IPS-15b (cell line): Measurements from ENCODE around the gene ACOX2.

Source experiments
- H3K27me3 ChIP-seq: one replicate; pipeline ENCODE4 v1.6.1; 2013; ENCODE audit warnings: low read length; ENCODE audit not compliant: control insufficient read depth, insufficient read depth
- H3K36me3 ChIP-seq: one replicate; pipeline ENCODE4 v1.6.1; 2013; ENCODE audit warnings: low read length; ENCODE audit not compliant: control insufficient read depth, insufficient read depth
- H3K4me1 ChIP-seq: one replicate; pipeline ENCODE4 v1.6.1; 2013; ENCODE audit warnings: mild to moderate bottlenecking, low read length; ENCODE audit not compliant: control insufficient read depth, insufficient read depth
- H3K4me3 ChIP-seq: one replicate; pipeline ENCODE4 v1.5.1; 2013; ENCODE audit warnings: low read depth, low read length
- H3K9ac ChIP-seq: one replicate; pipeline ENCODE4 v1.6.1; 2013; ENCODE audit warnings: low read depth, mild to moderate bottlenecking, low read length
- H3K9me3 ChIP-seq: one replicate; pipeline ENCODE4 v1.6.1; 2013; ENCODE audit warnings: mild to moderate bottlenecking, low read length; ENCODE audit not compliant: control insufficient read depth, insufficient read depth

Gene ACOX2

GRCh38 chr3:58490860-58491501 lies 46.0 kb downstream of the ACOX2 start:
- H3K9ac ChIP-seq: no peak overlapping the region
- H3K36me3 ChIP-seq: no peaks in the 10 kb centered on the region
- H3K27me3 ChIP-seq: peaks cover 13% of the 10 kb centered on the region
- peaks cover 29% of the 10 kb centered on the region for H3K4me1 ChIP-seq
- H3K9me3 ChIP-seq: no peaks in the 10 kb centered on the region
- peak overlapping the region; percentile 67 for H3K4me3 ChIP-seq

GRCh38 chr3:58488967-58489366 lies 48.0 kb downstream of the ACOX2 start:
- Histone ChIP-seq H3K4me1 (peaks cover 14% of the 10 kb centered on the region), H3K9me3 (no peaks in the 10 kb centered on the region), H3K27me3 (peaks cover 13% of the 10 kb centered on the region), H3K9ac (no peak overlapping the region), H3K36me3 (no peaks in the 10 kb centered on the region), H3K4me3 (no peak overlapping the region)

GRCh38 chr3:58487140-58487886 lies 49.7 kb downstream of the ACOX2 start:
- H3K27me3 ChIP-seq: peaks cover 13% of the 10 kb centered on the region
- no peak overlapping the region for H3K9ac ChIP-seq
- peaks cover 2% of the 10 kb centered on the region for H3K4me1 ChIP-seq
- H3K4me3 ChIP-seq: no peak overlapping the region
- H3K9me3 ChIP-seq: no peaks in the 10 kb centered on the region
- H3K36me3 ChIP-seq: no peaks in the 10 kb centered on the region

DNA sequence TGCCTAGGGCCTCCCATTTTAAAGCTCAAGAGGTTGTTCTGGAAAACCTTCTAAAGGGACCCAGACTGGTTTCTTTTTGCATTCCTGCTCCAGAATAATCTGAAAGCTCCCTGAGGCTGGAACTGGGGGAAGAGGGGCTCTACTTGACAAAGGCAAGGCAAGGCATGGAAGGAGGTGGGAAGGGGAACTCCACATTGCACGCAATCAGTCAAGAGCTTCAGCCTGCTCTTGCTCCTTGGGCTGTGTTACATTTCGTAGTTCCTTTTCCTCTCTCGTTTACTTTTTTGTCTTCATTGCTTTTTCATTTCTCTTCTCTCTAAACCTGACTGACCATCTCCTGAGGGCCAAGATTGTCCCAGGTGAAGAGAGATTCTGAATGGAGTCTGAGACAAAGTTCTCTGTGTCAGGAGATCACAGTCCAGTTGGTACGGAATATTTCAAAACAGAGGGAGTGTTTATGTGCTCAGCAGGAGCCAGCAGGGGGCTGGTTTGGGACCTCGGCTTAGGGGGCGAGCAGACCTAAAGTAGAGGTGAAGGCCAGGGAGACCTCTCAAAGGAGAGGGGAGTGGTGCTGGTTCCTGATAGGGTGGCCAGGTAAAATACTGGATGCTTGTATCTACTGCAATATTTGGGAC lies 51.1 kb downstream of the ACOX2 start:
- Histone ChIP-seq H3K9ac (no peak overlapping the region), H3K27me3 (peaks cover 13% of the 10 kb centered on the region), H3K4me1 (peaks cover under 1% of the 10 kb centered on the region), H3K9me3 (no peaks in the 10 kb centered on the region), H3K4me3 (no peak overlapping the region), H3K36me3 (no peaks in the 10 kb centered on the region)

- no peaks in the 10 kb centered on the region for H3K36me3 ChIP-seq
- no peak overlapping the region for H3K4me3 ChIP-seq
- H3K27me3 ChIP-seq: peaks cover 13% of the 10 kb centered on the region
- no peaks in the 10 kb centered on the region for H3K9me3 ChIP-seq
- no peaks in the 10 kb centered on the region for H3K4me1 ChIP-seq
- no peak overlapping the region for H3K9ac ChIP-seq
Measured at GRCh38 chr3:58484722-58485069, 52.3 kb downstream of the ACOX2 start.

- peaks cover 13% of the 10 kb centered on the region for H3K27me3 ChIP-seq
- no peaks in the 10 kb centered on the region for H3K4me1 ChIP-seq
- no peaks in the 10 kb centered on the region for H3K36me3 ChIP-seq
- no peaks in the 10 kb centered on the region for H3K9me3 ChIP-seq
- no peak overlapping the region for H3K4me3 ChIP-seq
- H3K9ac ChIP-seq: no peak overlapping the region
Measured at GRCh38 chr3:58484045-58484721, 52.8 kb downstream of the ACOX2 start.

- Histone ChIP-seq H3K4me1 (no peaks in the 10 kb centered on the region), H3K27me3 (peaks cover 13% of the 10 kb centered on the region), H3K4me3 (no peak overlapping the region), H3K36me3 (no peaks in the 10 kb centered on the region), H3K9ac (no peak overlapping the region), H3K9me3 (no peaks in the 10 kb centered on the region)
Measured at GRCh38 chr3:58482917-58483636, 53.9 kb downstream of the ACOX2 start.

- H3K9ac ChIP-seq: no peak overlapping the region
- H3K36me3 ChIP-seq: no peaks in the 10 kb centered on the region
- no peaks in the 10 kb centered on the region for H3K4me1 ChIP-seq
- H3K9me3 ChIP-seq: no peaks in the 10 kb centered on the region
- H3K4me3 ChIP-seq: no peak overlapping the region
- H3K27me3 ChIP-seq: no peaks in the 10 kb centered on the region
Measured at GRCh38 chr3:58480309-58480708, 56.7 kb downstream of the ACOX2 start.

- Histone ChIP-seq H3K27me3 (no peaks in the 10 kb centered on the region), H3K9ac (no peak overlapping the region), H3K36me3 (no peaks in the 10 kb centered on the region), H3K4me1 (no peaks in the 10 kb centered on the region), H3K9me3 (no peaks in the 10 kb centered on the region), H3K4me3 (no peak overlapping the region)
Measured at GRCh38 chr3:58478781-58479180, 58.2 kb downstream of the ACOX2 start.

GRCh38 chr3:58474967-58475578 lies 61.9 kb downstream of the ACOX2 start:
- Histone ChIP-seq H3K27me3 (no peaks in the 10 kb centered on the region), H3K36me3 (no peaks in the 10 kb centered on the region), H3K4me1 (peaks cover 10% of the 10 kb centered on the region), H3K9ac (no peak overlapping the region), H3K4me3 (no peak overlapping the region), H3K9me3 (no peaks in the 10 kb centered on the region)

GRCh38 chr3:58474348-58474911 lies 62.6 kb downstream of the ACOX2 start:
- Histone ChIP-seq H3K27me3 (no peaks in the 10 kb centered on the region), H3K4me3 (no peak overlapping the region), H3K4me1 (peaks cover 10% of the 10 kb centered on the region), H3K9ac (no peak overlapping the region), H3K36me3 (no peaks in the 10 kb centered on the region), H3K9me3 (no peaks in the 10 kb centered on the region)
